H9 (cell line): ENCODE measurements around the gene SLC24A3. TPM values are rescaled to one million over a fixed set of nuclear protein-coding genes. Genes with fewer than 3 reads are reported as not detected.

Experiments used
- DNase-seq: peaks from one replicate; pipeline ENCODE4 v3.0.0-alpha.2; 2017
- H2AFZ ChIP-seq: one replicate; pipeline ENCODE4 v1.6.1; 2013; ENCODE audit warnings: mild to moderate bottlenecking, low read length, control low read depth, moderate library complexity
- H2AK5ac ChIP-seq: 2 replicates; pipeline ENCODE4 v1.6.1; 2013; ENCODE audit warnings: low read length, control low read depth, mixed read lengths; ENCODE audit not compliant: insufficient read length
- H2BK120ac ChIP-seq: one replicate; pipeline ENCODE4 v1.6.1; 2013; ENCODE audit warnings: low read depth, mild to moderate bottlenecking, low read length, control low read depth, inconsistent platforms; ENCODE audit not compliant: poor library complexity, severe bottlenecking
- H2BK12ac ChIP-seq: 2 replicates; pipeline ENCODE4 v1.6.1; 2013; ENCODE audit warnings: low read length, control low read depth, mixed read lengths, low read depth; ENCODE audit not compliant: insufficient read length
- H2BK15ac ChIP-seq: 2 replicates; pipeline ENCODE4 v1.6.1; 2013; ENCODE audit warnings: low read depth, low read length, control low read depth
- H2BK20ac ChIP-seq: one replicate; pipeline ENCODE4 v1.6.1; 2013; ENCODE audit warnings: low read depth, mild to moderate bottlenecking, low read length, control low read depth, inconsistent platforms; ENCODE audit not compliant: poor library complexity, severe bottlenecking
- H2BK5ac ChIP-seq: 2 replicates; pipeline ENCODE4 v1.6.1; 2013; ENCODE audit warnings: low read length, control low read depth, mixed read lengths; ENCODE audit not compliant: insufficient read length
- H3K14ac ChIP-seq: 2 replicates; pipeline ENCODE4 v1.6.1; 2013; ENCODE audit warnings: low read length, control low read depth; ENCODE audit not compliant: insufficient read depth
- H3K18ac ChIP-seq: 2 replicates; pipeline ENCODE4 v1.6.1; 2013; ENCODE audit warnings: low read depth, mild to moderate bottlenecking, mixed read lengths, low read length, control low read depth; ENCODE audit not compliant: insufficient read length
- H3K23ac ChIP-seq: 2 replicates; pipeline ENCODE4 v1.6.1; 2013; ENCODE audit warnings: low read length, control low read depth, mixed read lengths, low read depth; ENCODE audit not compliant: insufficient read length
- H3K23me2 ChIP-seq: 2 replicates; pipeline ENCODE4 v1.6.1; 2013; ENCODE audit warnings: low read depth, mild to moderate bottlenecking, mixed read lengths, low read length, control low read depth; ENCODE audit not compliant: insufficient read length, poor library complexity, severe bottlenecking
- H3K27ac ChIP-seq: 2 replicates; pipeline ENCODE4 v1.5.1; 2013; ENCODE audit warnings: low read length, control low read depth, mixed read lengths, low read depth; ENCODE audit not compliant: insufficient read length
- H3K27me3 ChIP-seq: 2 replicates; pipeline ENCODE4 v1.6.1; 2013; ENCODE audit warnings: low read length, control low read depth, inconsistent platforms; ENCODE audit not compliant: insufficient read depth
- H3K4ac ChIP-seq: 2 replicates; pipeline ENCODE4 v1.6.1; 2013; ENCODE audit warnings: low read depth, mild to moderate bottlenecking, control low read depth, inconsistent platforms, low read length, moderate library complexity
- H3K4me1 ChIP-seq: 2 replicates; pipeline ENCODE4 v1.6.1; 2013; ENCODE audit warnings: low read length, control low read depth, inconsistent platforms; ENCODE audit not compliant: insufficient read depth
- H3K4me2 ChIP-seq: 2 replicates; pipeline ENCODE4 v1.6.1; 2013; ENCODE audit warnings: low read length, control low read depth, mixed read lengths; ENCODE audit not compliant: insufficient read length, insufficient read depth
- H3K56ac ChIP-seq: 2 replicates; pipeline ENCODE4 v1.6.1; 2013; ENCODE audit warnings: low read depth, mild to moderate bottlenecking, mixed read lengths, low read length, control low read depth; ENCODE audit not compliant: insufficient read length
- H3K79me1 ChIP-seq: 2 replicates; pipeline ENCODE4 v1.6.1; 2013; ENCODE audit warnings: low read depth, mild to moderate bottlenecking, moderate library complexity, low read length, control low read depth, inconsistent platforms; ENCODE audit not compliant: insufficient read depth, poor library complexity, severe bottlenecking
- H3K79me2 ChIP-seq: 2 replicates; pipeline ENCODE4 v1.6.1; 2013; ENCODE audit warnings: low read length, control low read depth, inconsistent platforms; ENCODE audit not compliant: insufficient read depth
- H3K9ac ChIP-seq: 2 replicates; pipeline ENCODE4 v1.6.1; 2013; ENCODE audit warnings: low read length, control low read depth, mixed read lengths; ENCODE audit not compliant: insufficient read length; ENCODE audit errors: extremely low read depth
- H3K9me3 ChIP-seq: one replicate; pipeline ENCODE4 v1.6.1; 2013; ENCODE audit warnings: low read depth, low read length, inconsistent platforms; ENCODE audit not compliant: control insufficient read depth
- H3T11ph ChIP-seq: one replicate; pipeline ENCODE4 v1.6.1; 2013; ENCODE audit warnings: mild to moderate bottlenecking, low read length, control low read depth, inconsistent platforms
- H4K20me1 ChIP-seq: one replicate; pipeline ENCODE4 v1.6.1; 2013; ENCODE audit not compliant: control insufficient read depth, insufficient read length, insufficient read depth
- H4K5ac ChIP-seq: 2 replicates; pipeline ENCODE4 v1.6.1; 2013; ENCODE audit warnings: low read depth, mild to moderate bottlenecking, mixed read lengths, low read length, control low read depth; ENCODE audit not compliant: insufficient read length
- H4K8ac ChIP-seq: replicated peaks from 2 replicates; pipeline ENCODE4 v1.6.1; 2013; ENCODE audit warnings: low read length, control low read depth, mixed read lengths, low read depth; ENCODE audit not compliant: insufficient read length
- H4K91ac ChIP-seq: 2 replicates; pipeline ENCODE4 v1.6.1; 2013; ENCODE audit warnings: low read depth, mild to moderate bottlenecking, moderate library complexity, mixed read lengths, low read length, control low read depth; ENCODE audit not compliant: insufficient read length
- H3K27ac Mint-ChIP-seq, 3 experiments: 2 replicates in 2 of 3; 3 replicates in 1 of 3; pipeline ENCODE4 v1.8.0; 2020 to 2021; ENCODE audit warnings: mixed read lengths in 3 of 3, mild to moderate bottlenecking in 1 of 3, moderate library complexity in 1 of 3
- H3K27me3 Mint-ChIP-seq: 2 replicates; pipeline ENCODE4 v1.8.0; 2021; ENCODE audit warnings: low read depth, mild to moderate bottlenecking, moderate library complexity, mixed read lengths
- H3K36me3 Mint-ChIP-seq, 3 experiments: 2 replicates in 2 of 3; 3 replicates in 1 of 3; pipeline ENCODE4 v1.8.0; 2020 to 2021; ENCODE audit warnings: low read depth in 3 of 3, mixed read lengths in 3 of 3; ENCODE audit not compliant: insufficient read depth in 1 of 3
- H3K4me1 Mint-ChIP-seq, 2 experiments: 2 replicates each; pipeline ENCODE4 v1.8.0; 2020; ENCODE audit warnings: mixed read lengths in 2 of 2
- H3K4me3 Mint-ChIP-seq, 2 experiments: 2 replicates in 1 of 2; 3 replicates in 1 of 2; pipeline ENCODE4 v1.8.0; 2020 to 2021; ENCODE audit warnings: mild to moderate bottlenecking in 2 of 2, mixed read lengths in 2 of 2, moderate library complexity in 1 of 2
- H3K9me3 Mint-ChIP-seq, 2 experiments: 2 replicates in 1 of 2; 3 replicates in 1 of 2; pipeline ENCODE4 v1.8.0; 2020; ENCODE audit warnings: mild to moderate bottlenecking in 2 of 2, mixed read lengths in 2 of 2, moderate library complexity in 1 of 2
- CTCF ChIP-seq: fragments of 200-600 bp; sonication (generic); conservative IDR thresholded peaks from 3 replicates; pipeline ENCODE4 v1.8.0; 2021; ENCODE audit warnings: antibody characterized with exemption, mild to moderate bottlenecking
- WGBS: extraction: QIAGEN DNeasy Blood & Tissue Kit; methylation state at CpG from one replicate; pipeline ENCODE4 v1.1.7; 2013; ENCODE audit warnings: missing lambda C conversion rate, low lambda C conversion rate, mixed read lengths; ENCODE audit not compliant: insufficient read length; ENCODE audit errors: extremely low coverage; 5-methylcytosine and 5-hydroxymethylcytosine counted together
- total RNA-seq: library from RNA; stranded (reverse); gene quantifications from 2 replicates; pipeline ENCODE4 v1.2.1, GENCODE V29; 2021

Gene SLC24A3
- total RNA-seq, 1 experiment from 2014 or later: 0.83 TPM

DNA sequence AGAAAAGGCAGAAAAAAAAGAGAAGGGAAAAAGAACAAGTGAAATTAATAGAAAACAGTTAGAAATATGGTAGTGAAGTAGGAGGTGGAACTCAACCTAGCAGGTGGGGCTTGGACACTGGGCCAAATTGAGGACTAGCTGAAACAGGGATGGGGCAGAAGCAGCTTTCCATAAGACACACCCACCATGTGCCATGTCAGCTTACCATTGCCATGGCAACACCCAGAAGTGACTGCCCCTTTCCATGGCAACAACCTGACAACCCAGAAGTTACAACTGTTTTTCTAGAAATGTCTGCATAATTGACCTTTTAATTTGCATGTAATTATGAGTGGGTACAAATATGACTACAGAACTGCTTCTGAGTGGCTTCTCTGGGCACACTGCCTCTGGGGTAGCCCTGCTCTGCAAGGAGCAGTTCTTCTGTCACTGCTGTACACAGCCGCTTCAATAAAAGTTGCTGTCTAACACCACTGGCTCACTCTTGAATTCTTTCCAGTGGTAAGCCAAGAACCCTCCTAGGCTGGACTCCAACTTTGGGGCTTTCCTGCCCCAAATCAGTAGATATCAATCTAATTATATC, 35.9 kb upstream of the SLC24A3 start:
- Histone ChIP-seq H2BK5ac (no peak overlapping the region), H2BK120ac (no peak overlapping the region), H3K23ac (no peak overlapping the region), H2AFZ (no peak overlapping the region), H3K79me2 (no peaks in the 10 kb centered on the region), H3K4ac (no peak overlapping the region), H3K27me3 (no peaks in the 10 kb centered on the region), H2BK12ac (no peak overlapping the region), H3K18ac (no peak overlapping the region), H2AK5ac (no peak overlapping the region), H4K5ac (no peak overlapping the region), H3K4me1 (no peaks in the 10 kb centered on the region), H4K8ac (no peak overlapping the region), H2BK20ac (no peak overlapping the region), H3T11ph (no peak overlapping the region), H3K79me1 (no peaks in the 10 kb centered on the region), H3K27ac (no peak overlapping the region), H3K56ac (no peak overlapping the region), H3K14ac (no peak overlapping the region), H3K23me2 (no peaks in the 10 kb centered on the region), H2BK15ac (no peak overlapping the region), H3K9me3 (no peaks in the 10 kb centered on the region), H3K9ac (no peak overlapping the region), H3K4me2 (no peak overlapping the region), H4K91ac (no peak overlapping the region), H4K20me1 (no peaks in the 10 kb centered on the region)
- Mint-ChIP-seq H3K27ac (no peak overlapping the region), H3K9me3 (peaks cover 3 to 4% of the 10 kb centered on the region in 2 experiments; a peak in 3 of 5 replicates), H3K27me3 (peaks cover under 1% of the 10 kb centered on the region; the same call in 1 of the 2 replicates), H3K4me1 (no peaks in the 10 kb centered on the region), H3K4me3 (no peak overlapping the region), H3K36me3 (peaks cover 0 to 4% (median 0%) of the 10 kb centered on the region in 3 experiments; a peak in 2 of 7 replicates)
- no peak for TF ChIP-seq CTCF
- no CpG with 5 or more reads among the region's 1 CpG for WGBS
- DNase-seq: peak; percentile 28
